K562 (cell line): ENCODE measurements around the gene PPP1R12B. TPM values are rescaled to one million over a fixed set of nuclear protein-coding genes. Genes with fewer than 3 reads are reported as not detected.

Experiments
- ATF3 ChIP-seq, 2 experiments: fragments of 450-650 bp in 1 of 2; sonication (generic) in 1 of 2; formaldehyde crosslinking in 1 of 2; IDR thresholded peaks in 1 of 2; conservative IDR thresholded peaks in 1 of 2; 2 replicates each; pipeline versions ENCODE4 v1.6.1 to v1.8.1; 2016 to 2023; ENCODE audit warnings: mild to moderate bottlenecking in 2 of 2, moderate library complexity in 2 of 2, inconsistent platforms in 1 of 2, missing genetic modification reagents in 1 of 2
- BRCA1 ChIP-seq, 2 experiments: fragments of 450-650 bp in 1 of 2; sonication (generic) in 1 of 2; formaldehyde crosslinking in 1 of 2; IDR thresholded peaks; 2 replicates each; pipeline versions ENCODE4 v1.5.0 to v1.6.1; 2017 to 2020; ENCODE audit warnings: mild to moderate bottlenecking in 1 of 2, missing genetic modification reagents in 1 of 2
- CTBP1 ChIP-seq: fragments of 450-650 bp; IDR thresholded peaks from 2 replicates; pipeline ENCODE4 v1.6.1; 2016; ENCODE audit warnings: borderline replicate concordance
- ETV6 ChIP-seq, 3 experiments: fragments of 150-350 bp in 1 of 3; sonication (generic) in 1 of 3; formaldehyde crosslinking in 1 of 3; IDR thresholded peaks; 2 replicates each; pipeline versions ENCODE4 v1.6.1 to v1.8.0; 2014 to 2022; ENCODE audit warnings: borderline replicate concordance in 2 of 3, low read depth in 2 of 3, antibody characterized with exemption in 1 of 3, low read length in 1 of 3, mild to moderate bottlenecking in 1 of 3, missing genetic modification reagents in 1 of 3
- FIP1L1 ChIP-seq: fragments of 200-400 bp; formaldehyde crosslinking; IDR thresholded peaks from 2 replicates; pipeline ENCODE4 v1.6.1; 2018; ENCODE audit warnings: mild to moderate bottlenecking, low read depth, low read length; ENCODE audit not compliant: poor library complexity, severe bottlenecking
- HDGF ChIP-seq: fragments of 450-650 bp; IDR thresholded peaks from 2 replicates; pipeline ENCODE4 v1.6.1; 2016
- HES1 ChIP-seq: fragments of 450-650 bp; IDR thresholded peaks from 2 replicates; pipeline ENCODE4 v1.6.1; 2016; ENCODE audit warnings: low read depth, mild to moderate bottlenecking, moderate library complexity
- JUND ChIP-seq, 2 experiments: IDR thresholded peaks; 2 replicates in 1 of 2; 3 replicates in 1 of 2; pipeline ENCODE4 v1.6.1; 2011; ENCODE audit warnings: borderline replicate concordance in 2 of 2, low read depth in 2 of 2, low read length in 2 of 2, improper control_type of control experiment in 1 of 2, missing biosample characterization in 1 of 2, missing genetic modification characterization in 1 of 2, missing genetic modification reagents in 1 of 2
- KHSRP ChIP-seq: fragments of 450-650 bp; IDR thresholded peaks from 2 replicates; pipeline ENCODE4 v1.6.1; 2017
- MTA2 ChIP-seq: fragments of 450-650 bp; IDR thresholded peaks from 2 replicates; pipeline ENCODE4 v1.6.1; 2016; ENCODE audit warnings: low read depth
- NELFE ChIP-seq: IDR thresholded peaks from 2 replicates; pipeline ENCODE4 v1.6.1; 2011; ENCODE audit warnings: mild to moderate bottlenecking; ENCODE audit not compliant: insufficient read depth, insufficient read length
- SMARCB1 ChIP-seq: IDR thresholded peaks from 2 replicates; pipeline ENCODE4 v1.6.1; 2011; ENCODE audit warnings: improper control_type of control experiment, low read depth; ENCODE audit not compliant: insufficient read length
- TEAD2 ChIP-seq: fragments of 450-650 bp; IDR thresholded peaks from 2 replicates; pipeline ENCODE4 v1.6.1; 2016; ENCODE audit warnings: missing genetic modification characterization, control low read depth, missing compliant biosample characterization
- YY1 ChIP-seq, 3 experiments: IDR thresholded peaks; 2 replicates each; pipeline ENCODE4 v1.6.1; 2011; ENCODE audit warnings: low read length in 2 of 3, mild to moderate bottlenecking in 2 of 3, moderate library complexity in 2 of 3, borderline replicate concordance in 1 of 3, control low read depth in 1 of 3, low read depth in 1 of 3; ENCODE audit not compliant: insufficient read depth in 3 of 3, insufficient replicate concordance in 2 of 3, control insufficient read depth in 1 of 3, insufficient read length in 1 of 3; ENCODE audit errors: extremely low read depth in 1 of 3
- ZKSCAN3 ChIP-seq: fragments of 250-450 bp; sonication (Bioruptor Pico); IDR thresholded peaks from 2 replicates; pipeline ENCODE4 v1.4.0; 2020
- ZNF224 ChIP-seq: sonication (generic); formaldehyde crosslinking; IDR thresholded peaks from 2 replicates; pipeline ENCODE4 v1.8.0; 2022; ENCODE audit warnings: mild to moderate bottlenecking, missing genetic modification reagents
- ZNF316 ChIP-seq: fragments of 450-650 bp; IDR thresholded peaks from 2 replicates; pipeline ENCODE4 v1.6.1; 2016
- ZNF354B ChIP-seq: fragments of 250-450 bp; sonication (Bioruptor Pico); IDR thresholded peaks from 2 replicates; pipeline ENCODE4 v1.4.0; 2020
- ZNF384 ChIP-seq: IDR thresholded peaks from 2 replicates; pipeline ENCODE4 v1.6.1; 2012; ENCODE audit warnings: low read depth, low read length, improper control_type of control experiment
- polyA plus RNA-seq, 8 experiments: library from polyadenylated mRNA; depleted of rRNA in 4 of 8; stranded (reverse) in 5 of 8; unstranded in 3 of 8; fragments of >200 nt; fragmentation: Nextera tagmentation in 2 of 8; fragmentation: Illumina TruSeq in 1 of 8; extraction: Ambion mirVana in 2 of 8; extraction: Trizol in 1 of 8; gene quantifications; 2 replicates each; pipeline versions ENCODE4 v1.2.1 to v1.2.3, GENCODE V29; 2011 to 2014; ENCODE audit warnings: inconsistent platforms in 1 of 8, missing spikeins in 1 of 8
- total RNA-seq, 7 experiments: library from RNA; depleted of rRNA in 6 of 7; stranded (reverse); fragments of >200 nt in 6 of 7; fragmentation: Illumina TruSeq in 2 of 7; extraction: Trizol in 2 of 7; gene quantifications; 2 replicates each; pipeline versions ENCODE4 v1.2.1 to v1.2.3, GENCODE V29; 2011 to 2021; ENCODE audit warnings: low replicate concordance in 1 of 7
- TF ChIP-seq, protein P1 (sequence below): fragments of 450-650 bp; IDR thresholded peaks from 2 replicates; pipeline ENCODE4 v1.6.1; 2014; ENCODE audit warnings: low read depth, mild to moderate bottlenecking, moderate library complexity, borderline replicate concordance
- TF ChIP-seq, protein P2 (sequence below): fragments of 250-450 bp; sonication (Bioruptor Pico); IDR thresholded peaks from 2 replicates; pipeline ENCODE4 v1.5.0; 2021; ENCODE audit warnings: mild to moderate bottlenecking, borderline replicate concordance

PPP1R12B gene
- total and polyA plus RNA-seq, 9 of the 15 experiments (the other 6 are each of a cell fraction or from before 2014, with no cell fraction given), result 0.73 to 16.9 (median 13.6) TPM

GRCh38 chr1:202348509-202349205 lies at the start of gene PPP1R12B (continued):
- TF ChIP-seq ETV6 (IDR thresholded peaks at IDR 0.05; ENCODE audit: borderline replicate concordance in 1 of 2, low read depth in 2 of 2, low read length in 1 of 2) (no peak), ETV6 (CRISPR knock-in tag; IDR thresholded peaks at IDR 0.05; ENCODE audit: borderline replicate concordance) (no peak), ATF3 (IDR thresholded peaks at IDR 0.05) (no peak), ATF3 (CRISPR knock-in tag; conservative IDR thresholded peaks at IDR 0.05) (no peak), ZNF316 (no peak), ZNF354B (CRISPR knock-in tag) (0 out of 2 replicates have a peak, but pooled peaks have one; percentile 8), ZNF224 (CRISPR knock-in tag) (no peak), SMARCB1 (no peak), TEAD2 (no peak), KHSRP (no peak), MTA2 (no peak), BRCA1 (IDR thresholded peaks at IDR 0.05) (no peak), BRCA1 (CRISPR knock-in tag; IDR thresholded peaks at IDR 0.05) (no peak), CTBP1 (peak; percentile 61; the same call in 1 of the 2 replicates), ZKSCAN3 (no peak), HDGF (no peak), ZNF384 (peak; percentile 30; the same call in 1 of the 2 replicates), FIP1L1 (peak; percentile 56), YY1 (IDR thresholded peaks at IDR 0.05; ENCODE audit: borderline replicate concordance in 1 of 3, control insufficient read depth in 1 of 3, extremely low read depth in 1 of 3, insufficient read depth in 3 of 3, insufficient read length in 1 of 3, insufficient replicate concordance in 2 of 3, low read depth in 1 of 3, low read length in 2 of 3) (peak; percentile 96 to 99 (median 99)), JUND (IDR thresholded peaks at IDR 0.05; ENCODE audit: borderline replicate concordance, low read depth, low read length) (0 out of 2 replicates have a peak, but pooled peaks have one; percentile 1), JUND (tag; IDR thresholded peaks at IDR 0.05; ENCODE audit: borderline replicate concordance, low read depth, low read length) (no peak; the same call in 2 of the 3 replicates), HES1 (peak; percentile 57; the same call in 1 of the 2 replicates), NELFE (no peak)
- TF ChIP-seq, protein P1, sequence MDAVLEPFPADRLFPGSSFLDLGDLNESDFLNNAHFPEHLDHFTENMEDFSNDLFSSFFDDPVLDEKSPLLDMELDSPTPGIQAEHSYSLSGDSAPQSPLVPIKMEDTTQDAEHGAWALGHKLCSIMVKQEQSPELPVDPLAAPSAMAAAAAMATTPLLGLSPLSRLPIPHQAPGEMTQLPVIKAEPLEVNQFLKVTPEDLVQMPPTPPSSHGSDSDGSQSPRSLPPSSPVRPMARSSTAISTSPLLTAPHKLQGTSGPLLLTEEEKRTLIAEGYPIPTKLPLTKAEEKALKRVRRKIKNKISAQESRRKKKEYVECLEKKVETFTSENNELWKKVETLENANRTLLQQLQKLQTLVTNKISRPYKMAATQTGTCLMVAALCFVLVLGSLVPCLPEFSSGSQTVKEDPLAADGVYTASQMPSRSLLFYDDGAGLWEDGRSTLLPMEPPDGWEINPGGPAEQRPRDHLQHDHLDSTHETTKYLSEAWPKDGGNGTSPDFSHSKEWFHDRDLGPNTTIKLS, result peak; percentile 96
- TF ChIP-seq, protein P2, sequence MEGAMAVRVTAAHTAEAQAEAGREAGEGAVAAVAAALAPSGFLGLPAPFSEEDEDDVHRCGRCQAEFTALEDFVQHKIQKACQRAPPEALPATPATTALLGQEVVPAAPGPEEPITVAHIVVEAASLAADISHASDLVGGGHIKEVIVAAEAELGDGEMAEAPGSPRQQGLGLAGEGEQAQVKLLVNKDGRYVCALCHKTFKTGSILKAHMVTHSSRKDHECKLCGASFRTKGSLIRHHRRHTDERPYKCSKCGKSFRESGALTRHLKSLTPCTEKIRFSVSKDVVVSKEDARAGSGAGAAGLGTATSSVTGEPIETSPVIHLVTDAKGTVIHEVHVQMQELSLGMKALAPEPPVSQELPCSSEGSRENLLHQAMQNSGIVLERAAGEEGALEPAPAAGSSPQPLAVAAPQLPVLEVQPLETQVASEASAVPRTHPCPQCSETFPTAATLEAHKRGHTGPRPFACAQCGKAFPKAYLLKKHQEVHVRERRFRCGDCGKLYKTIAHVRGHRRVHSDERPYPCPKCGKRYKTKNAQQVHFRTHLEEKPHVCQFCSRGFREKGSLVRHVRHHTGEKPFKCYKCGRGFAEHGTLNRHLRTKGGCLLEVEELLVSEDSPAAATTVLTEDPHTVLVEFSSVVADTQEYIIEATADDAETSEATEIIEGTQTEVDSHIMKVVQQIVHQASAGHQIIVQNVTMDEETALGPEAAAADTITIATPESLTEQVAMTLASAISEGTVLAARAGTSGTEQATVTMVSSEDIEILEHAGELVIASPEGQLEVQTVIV, result no peak
